H4 (cell line): ENCODE results near the gene FOXA2. TPM values are rescaled to one million over a fixed set of nuclear protein-coding genes. Genes with fewer than 3 reads are reported as not detected.
A peak's percentile ranks its signal among the peaks of the same experiment; 100 is the strongest.
"Not testable (repeated sequence)": the region's sequence is repeated elsewhere in the genome, so short reads cannot be mapped to it uniquely, and the experiment has no call there.

Experiments used
- DNase-seq: peaks from one replicate; pipeline ENCODE4 v3.0.0-alpha.2; 2015; ENCODE audit warnings: low spot score
- total RNA-seq: library from RNA; depleted of rRNA; stranded (reverse); fragments of >200 nt; shearing (Covaris generic); gene quantifications from 2 replicates; pipeline ENCODE4 v1.2.3, GENCODE V29; 2014; rRNA removed

FOXA2 gene
- 0.80 and 1.6 TPM in 2 replicates for total RNA-seq

DNA sequence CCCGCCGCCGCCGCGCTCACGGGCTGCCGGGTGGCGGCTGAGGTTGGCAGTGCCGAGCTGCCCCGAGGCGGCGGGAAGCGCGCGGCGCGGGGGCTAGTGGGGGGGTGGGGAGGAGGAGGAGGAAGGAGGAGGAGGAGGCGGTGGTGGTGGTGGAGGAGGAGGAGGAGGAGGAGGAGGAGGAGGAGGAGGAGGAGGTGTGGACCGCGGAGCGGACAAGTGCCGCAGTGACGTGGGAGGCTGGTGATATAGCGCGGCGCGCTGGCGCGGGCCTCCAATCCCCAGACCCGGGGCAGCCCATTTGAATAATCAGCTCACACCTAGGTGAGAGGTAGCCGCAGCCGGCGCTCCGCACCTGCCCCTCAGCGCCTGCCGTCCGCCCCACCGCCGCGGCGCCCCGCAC, at the start of gene FOXA2:
TSS of gene FOXA2 (minus strand) at position 51 of the 400 bp plus-strand sequence. CDS start 294 bp downstream, outside the sequence.
- DNase-seq = no peak

- no peak for DNase-seq
Observed at GRCh38 chr20:22630701-22631100, 46.3 kb upstream of the FOXA2 start.

DNA sequence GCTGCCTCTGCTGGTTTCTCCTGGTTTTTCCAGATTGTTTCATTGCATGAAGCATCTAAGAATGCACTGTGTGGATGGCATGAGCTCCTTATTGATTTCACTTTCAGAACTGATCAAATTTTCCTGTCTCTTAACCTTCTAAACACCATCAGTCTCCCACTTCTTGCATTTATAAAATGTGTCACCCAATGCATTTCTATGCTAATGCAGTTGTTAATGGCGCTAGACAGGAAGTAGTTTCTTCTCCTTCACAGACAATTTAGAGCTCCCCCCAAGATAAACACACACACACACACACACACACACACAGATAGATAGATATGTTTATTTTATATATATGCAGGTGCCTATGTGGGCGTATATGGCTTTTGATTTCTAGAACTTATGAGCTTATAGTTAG, 45.6 kb upstream of the FOXA2 start:
- no peak for DNase-seq

DNA sequence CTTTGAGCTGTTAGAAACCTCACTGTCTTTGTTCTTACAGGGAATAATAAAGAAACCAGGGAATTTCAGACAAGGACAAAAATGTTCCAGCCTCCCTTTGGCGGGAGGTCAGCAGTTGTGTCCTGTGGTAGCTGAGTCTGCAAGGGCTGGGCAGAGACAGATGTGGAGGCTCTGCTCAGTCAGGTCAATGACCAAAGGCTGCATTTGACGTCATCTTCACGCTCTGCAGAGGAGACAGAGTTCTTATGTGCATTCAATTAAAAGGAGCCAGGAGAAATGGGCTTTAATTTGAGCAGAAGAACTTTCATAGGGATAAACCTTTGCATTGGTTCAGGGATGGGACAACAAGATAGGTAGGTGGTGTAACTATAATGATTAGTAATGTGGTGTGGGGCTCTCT, 45.1 kb upstream of the FOXA2 start:
- no peak for DNase-seq

DNA sequence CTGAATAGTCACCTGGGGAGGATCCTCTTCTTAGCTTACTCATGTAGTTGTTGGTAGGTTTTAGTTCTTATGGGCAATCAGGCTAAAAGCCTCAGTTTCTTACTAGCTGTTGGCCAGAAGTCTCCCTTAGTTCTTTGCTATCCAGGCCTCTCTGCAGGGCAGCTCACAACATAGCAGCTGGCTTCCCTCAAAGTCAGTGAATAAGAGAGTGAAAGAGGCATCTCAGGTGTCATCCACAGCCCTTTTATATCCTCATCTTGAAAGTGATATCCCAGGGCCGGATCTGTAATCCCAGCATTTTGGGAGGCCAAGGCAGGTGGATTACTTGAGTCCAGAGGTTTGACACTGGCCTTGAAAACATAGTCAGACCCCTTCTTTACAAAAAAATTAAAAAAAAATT, 42.1 kb upstream of the FOXA2 start:
- no peak for DNase-seq

GRCh38 chr20:22623211-22623610, 38.8 kb upstream of the FOXA2 start:
- peak; percentile 40 for DNase-seq

- DNase-seq = no peak
Observed at GRCh38 chr20:22620342-22620741, 36.0 kb upstream of the FOXA2 start.

DNA sequence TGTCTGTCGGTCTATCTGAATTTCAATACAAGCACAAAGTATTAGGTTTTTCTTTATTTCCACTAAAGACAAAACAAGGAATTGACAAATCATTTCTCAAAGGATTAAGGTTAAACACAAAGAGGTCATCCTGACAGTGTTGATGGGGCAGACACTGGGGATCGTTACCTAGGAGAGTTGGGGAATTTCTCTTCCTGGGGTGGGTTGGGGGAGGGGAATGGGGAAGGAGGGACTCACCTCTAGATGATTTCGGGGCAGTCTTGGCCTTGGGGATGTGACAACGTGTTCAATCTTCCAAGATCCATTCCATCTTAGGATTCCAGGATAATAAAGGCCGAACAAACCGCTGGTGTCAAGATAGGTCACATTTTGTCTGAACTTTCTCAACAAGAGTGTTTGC, 35.4 kb upstream of the FOXA2 start:
- no peak for DNase-seq

DNA sequence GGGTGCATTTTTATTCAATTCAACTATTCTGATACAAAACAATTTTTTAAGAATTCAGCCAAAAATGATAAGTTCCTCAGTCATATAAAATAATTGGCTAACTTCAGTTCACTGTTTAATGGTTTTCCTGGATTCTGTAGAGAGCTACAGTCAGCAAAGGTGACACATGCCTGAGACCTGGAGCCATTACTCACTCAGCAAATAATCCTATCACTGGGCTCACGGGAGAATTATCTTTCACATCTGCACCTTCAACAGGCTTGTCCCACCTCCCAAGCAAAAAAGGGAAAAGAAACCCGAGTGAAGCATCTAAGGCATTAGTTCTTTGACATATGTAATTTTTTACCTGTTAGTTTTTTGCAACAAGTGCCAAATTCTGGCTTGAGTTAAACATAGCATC, 34.9 kb upstream of the FOXA2 start:
- no peak for DNase-seq

- no peak for DNase-seq
Observed at GRCh38 chr20:22617160-22617559, 32.8 kb upstream of the FOXA2 start.

DNA sequence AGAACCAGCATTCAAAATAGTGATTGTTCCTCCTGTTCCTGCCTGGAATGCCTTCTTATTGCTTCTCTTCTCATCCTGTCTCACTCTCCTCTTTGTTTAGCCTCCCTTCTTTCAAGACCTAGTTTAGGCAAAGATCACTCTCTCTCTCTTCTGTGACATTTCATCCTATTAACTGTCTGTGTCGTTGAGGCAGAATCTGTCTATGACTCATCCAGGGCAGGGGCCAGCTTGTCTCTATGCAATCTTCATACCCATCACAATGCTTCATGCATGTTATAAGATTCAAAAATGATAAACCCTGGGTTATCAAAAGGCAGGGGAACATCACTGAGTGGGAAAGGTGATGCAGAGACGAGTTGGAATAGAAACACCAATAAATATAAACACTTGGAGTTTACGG, 32.2 kb upstream of the FOXA2 start:
- no peak for DNase-seq

DNA sequence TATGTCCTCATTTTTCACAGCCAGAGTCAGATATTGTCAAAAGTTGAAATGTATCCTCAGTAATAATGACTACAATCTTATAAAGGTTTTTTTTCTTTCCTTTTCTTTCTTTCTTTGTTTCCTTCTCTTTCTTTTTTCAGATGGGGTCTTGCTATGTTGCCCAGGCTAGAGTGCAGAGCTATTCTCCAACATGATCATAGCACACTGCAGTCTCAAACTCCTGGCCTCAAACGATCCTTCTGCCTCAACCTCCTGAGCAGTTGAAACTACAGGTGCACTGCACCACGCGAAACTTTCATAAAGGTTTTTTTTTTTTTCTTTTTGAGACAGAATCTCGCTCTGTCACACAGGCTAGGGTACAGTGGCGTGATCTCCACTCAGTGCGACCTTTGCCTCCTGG, 31.1 kb upstream of the FOXA2 start:
- no peak for DNase-seq

DNA sequence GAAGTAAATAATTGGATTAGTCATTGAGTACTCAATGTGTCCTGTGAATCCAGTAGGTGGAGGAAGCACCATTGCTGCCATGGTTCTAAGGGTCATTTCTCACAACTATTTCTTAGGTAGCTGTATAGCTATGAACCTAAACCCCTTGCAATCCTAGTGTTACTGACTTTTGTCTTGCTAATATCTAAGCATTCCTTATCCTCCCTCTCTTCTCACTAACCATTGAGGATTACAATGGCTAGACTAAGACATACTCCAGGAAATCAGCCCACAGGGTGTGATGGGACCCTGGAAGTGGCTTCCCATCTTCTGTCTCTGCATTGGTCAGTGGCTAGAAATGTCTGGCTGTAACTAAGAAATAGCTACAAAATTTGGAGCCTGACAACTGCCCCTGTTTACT, 27.3 kb upstream of the FOXA2 start:
- DNase-seq = no peak

GRCh38 chr20:22607695-22608094, 23.3 kb upstream of the FOXA2 start:
- no peak for DNase-seq

DNA sequence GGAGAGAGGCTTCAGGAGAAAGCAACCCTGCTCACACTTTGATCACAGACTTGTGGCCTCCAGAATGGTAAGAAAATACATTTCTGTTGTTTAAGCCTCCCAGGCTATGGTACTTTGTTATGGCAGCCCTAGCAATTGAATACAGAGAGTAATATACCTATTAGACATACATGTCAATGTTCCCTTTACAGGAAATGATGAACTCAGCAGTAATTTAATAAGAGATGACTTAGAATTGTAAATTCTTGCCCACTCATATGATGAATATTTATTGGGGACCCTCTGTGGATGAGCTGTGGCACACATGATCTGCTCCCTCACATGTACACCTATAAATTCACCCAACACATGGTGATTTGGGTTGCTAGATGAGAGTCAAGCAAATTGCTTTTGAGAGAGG, 20.4 kb upstream of the FOXA2 start:
- no peak for DNase-seq

GRCh38 chr20:22601361-22602141, 17.2 kb upstream of the FOXA2 start:
- no peak for DNase-seq

DNA sequence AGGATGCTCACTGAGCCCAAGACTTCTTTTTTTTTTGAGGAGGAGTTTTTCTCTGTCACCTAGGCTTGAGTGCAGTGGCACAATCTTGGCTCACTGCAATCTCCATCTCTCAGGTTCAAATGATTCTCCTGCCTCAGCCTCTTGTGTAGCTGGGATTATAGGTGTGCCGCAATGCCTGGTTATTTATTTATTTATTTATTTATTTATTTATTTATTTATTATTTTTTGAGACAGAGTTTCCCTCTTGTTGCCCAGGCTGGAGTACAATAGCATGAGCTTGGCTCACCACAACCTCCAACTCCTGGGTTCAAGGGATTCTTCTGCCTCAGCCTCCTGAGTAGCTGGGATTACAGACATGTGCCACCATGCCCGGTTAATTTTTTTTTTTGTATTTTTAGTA, 14.9 kb upstream of the FOXA2 start:
- not testable (repeated sequence) for DNase-seq

- no peak for DNase-seq
Observed at GRCh38 chr20:22597303-22597702, 12.9 kb upstream of the FOXA2 start.

- no peak for DNase-seq
Observed at GRCh38 chr20:22590662-22591061, 6.3 kb upstream of the FOXA2 start.

DNA sequence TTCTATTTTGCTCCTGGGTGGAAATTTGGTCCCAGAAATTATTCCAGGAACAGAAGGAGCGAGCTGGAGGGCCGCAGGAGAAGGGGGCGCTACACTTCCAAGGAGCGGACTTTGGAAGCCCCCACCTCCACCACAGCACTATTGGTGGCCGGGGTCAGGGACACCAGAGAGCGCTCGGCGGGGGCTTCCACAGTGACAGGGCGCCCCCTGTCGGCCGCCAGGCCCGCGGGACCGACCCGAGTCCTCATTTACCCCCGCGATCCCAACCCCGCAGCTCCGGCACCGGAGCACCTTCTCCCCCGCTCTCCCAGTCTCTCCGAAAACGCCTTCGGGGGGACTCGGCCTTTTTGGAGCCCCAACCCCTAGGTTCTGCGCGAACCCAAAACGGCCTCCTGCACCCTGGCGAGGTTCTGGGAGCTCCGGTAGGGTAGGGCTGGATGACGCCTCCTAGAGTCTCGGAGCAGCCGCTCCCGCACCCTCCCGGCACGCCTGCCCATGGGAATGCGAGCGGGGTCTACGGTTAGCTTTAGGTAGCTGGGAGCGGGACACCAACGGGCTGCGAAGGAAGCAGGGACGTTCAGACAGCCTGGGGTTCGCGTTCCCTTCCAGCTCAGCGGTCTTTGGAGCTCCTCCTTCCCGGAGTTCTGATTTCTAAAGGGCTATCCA, 2.4 kb upstream of the FOXA2 start:
- no peak for DNase-seq

- no peak for DNase-seq
Observed at GRCh38 chr20:22585786-22586493, 1.6 kb upstream of the FOXA2 start.

- DNase-seq = no peak
Observed at GRCh38 chr20:22584922-22585785, 782 bp upstream of the FOXA2 start.
